K562 (cell line): Measurements from ENCODE around the gene PI4K2B. TPM values are rescaled to one million over a fixed set of nuclear protein-coding genes. Genes with fewer than 3 reads are reported as not detected.

Source experiments
- ATAC-seq: fragments of 200-7000 bp; cut with Tn5 transposase; 3 replicates; pipeline ENCODE4 v1.9.1; 2020; ENCODE audit warnings: moderate library complexity
- BruUV-seq: library from RNA; stranded (reverse); fragments of 400-500 nt; replicated peaks from 2 replicates; lab custom pipeline; 2021; lab: Mats Ljungman, UMichigan
- CTCF ChIA-PET: fragments of 300-600 bp; formaldehyde crosslinking; extraction: SDS; loops from one replicate; lab custom pipeline; 2021; ENCODE audit warnings: low intra/inter-chr PET ratio; lab: Yijun Ruan, JAX
- POLR2A ChIA-PET: fragments of 300-600, 350-650 bp; sonication (Branson Sonifier 250); formaldehyde crosslinking; extraction: SDS; loops from one replicate; lab custom pipeline; 2021; ENCODE audit warnings: antibody characterized with exemption, inconsistent platforms; lab: Yijun Ruan, JAX
- DNase-seq, 4 experiments: peaks; one replicate each; pipeline versions ENCODE4 v3.0.0 to v3.0.0-alpha.2; 2011 to 2018; ENCODE audit warnings: low spot score in 3 of 4, mixed read lengths in 3 of 4; ENCODE audit errors: extremely low read depth in 1 of 4
- FAIRE-seq: peaks from 2 replicates; lab custom pipeline; 2011; peaks lifted over from hg19 to GRCh38; lab: Jason Lieb, UNC
- H2AFZ ChIP-seq: 2 replicates; pipeline ENCODE4 v1.6.0; 2011; ENCODE audit warnings: low read depth, low read length, control low read depth, inconsistent platforms
- H3K27ac ChIP-seq: fragments of 200-600 bp; 3 replicates; pipeline ENCODE4 v1.8.0; 2011; ENCODE audit warnings: low read depth, mild to moderate bottlenecking, control low read depth, inconsistent platforms, low read length, moderate library complexity, mixed read lengths; ENCODE audit errors: extremely low read depth
- H3K27me3 ChIP-seq, 2 experiments: fragments of 300-600 bp in 1 of 2; 2 replicates in 1 of 2; 3 replicates in 1 of 2; pipeline versions ENCODE4 v1.6.0 to v1.8.0; 2011; ENCODE audit warnings: inconsistent platforms in 2 of 2, low read length in 2 of 2, mild to moderate bottlenecking in 1 of 2, mixed read lengths in 1 of 2, moderate library complexity in 1 of 2; ENCODE audit not compliant: control insufficient read depth in 2 of 2, insufficient read depth in 2 of 2
- H3K36me3 ChIP-seq: fragments of 300-600 bp; 3 replicates; pipeline ENCODE4 v1.8.0; 2011; ENCODE audit warnings: mild to moderate bottlenecking, low read length, inconsistent platforms; ENCODE audit not compliant: control insufficient read depth, insufficient read depth
- H3K4me1 ChIP-seq, 2 experiments: fragments of 200-600 bp in 1 of 2; replicated peaks in 1 of 2; 2 replicates in 1 of 2; 3 replicates in 1 of 2; pipeline versions ENCODE4 v1.5.1 to v1.8.0; 2011; ENCODE audit warnings: inconsistent platforms in 2 of 2, low read length in 2 of 2, mild to moderate bottlenecking in 1 of 2, mixed read lengths in 1 of 2, moderate library complexity in 1 of 2; ENCODE audit not compliant: control insufficient read depth in 2 of 2, insufficient read depth in 2 of 2
- H3K4me2 ChIP-seq: 2 replicates; pipeline ENCODE4 v1.6.1; 2011; ENCODE audit warnings: low read length, control low read depth, inconsistent platforms, mixed read lengths; ENCODE audit not compliant: insufficient read depth
- H3K4me3 ChIP-seq: fragments of 200-600 bp; sonication (generic), shearing (Covaris generic); 2 replicates; pipeline ENCODE4 v1.5.1; 2016; ENCODE audit warnings: control low read depth, inconsistent platforms
- H3K79me2 ChIP-seq: fragments of 200-600 bp; 3 replicates; pipeline ENCODE4 v1.8.0; 2011; ENCODE audit warnings: low read length, inconsistent platforms; ENCODE audit not compliant: control insufficient read depth, insufficient read depth
- H3K9ac ChIP-seq, 2 experiments: 2 replicates each; pipeline versions ENCODE4 v1.6.0 to v1.6.1; 2011; ENCODE audit warnings: low read depth in 2 of 2, low read length in 2 of 2, control low read depth in 1 of 2, inconsistent platforms in 1 of 2, mild to moderate bottlenecking in 1 of 2, mixed read lengths in 1 of 2; ENCODE audit not compliant: insufficient read depth in 1 of 2
- H3K9me1 ChIP-seq: one replicate; pipeline ENCODE4 v1.6.0; 2011; ENCODE audit warnings: inconsistent platforms, mild to moderate bottlenecking, low read length, moderate library complexity; ENCODE audit not compliant: control insufficient read depth, insufficient read depth
- H3K9me3 ChIP-seq: replicated peaks from 2 replicates; pipeline ENCODE4 v1.5.1; 2011; ENCODE audit warnings: low read depth, low read length, inconsistent platforms; ENCODE audit not compliant: control insufficient read depth, insufficient read depth
- H4K20me1 ChIP-seq: replicated peaks from 2 replicates; pipeline ENCODE4 v1.6.1; 2011; ENCODE audit warnings: low read length, inconsistent platforms, mixed read lengths; ENCODE audit not compliant: control insufficient read depth, insufficient read depth
- ADNP ChIP-seq: fragments of 200-800 bp; sonication (Bioruptor generic); IDR thresholded peaks from 2 replicates; pipeline ENCODE4 v1.6.1; 2016; ENCODE audit warnings: missing genetic modification characterization, missing compliant biosample characterization
- CEBPB ChIP-seq: fragments of 450-650 bp; IDR thresholded peaks from 2 replicates; pipeline ENCODE4 v1.6.1; 2016; ENCODE audit warnings: missing genetic modification characterization, missing compliant biosample characterization
- ELF1 ChIP-seq: fragments of 200-800 bp; sonication (Bioruptor generic); IDR thresholded peaks from 2 replicates; pipeline ENCODE4 v1.6.1; 2016; ENCODE audit warnings: missing genetic modification characterization, missing compliant biosample characterization
- IFI16 ChIP-seq: fragments of 250-450 bp; sonication (Bioruptor Pico); IDR thresholded peaks from 2 replicates; pipeline ENCODE4 v2.1.2; 2022; ENCODE audit warnings: mild to moderate bottlenecking, inconsistent platforms
- NUFIP1 ChIP-seq: fragments of 450-650 bp; IDR thresholded peaks from 2 replicates; pipeline ENCODE4 v1.6.1; 2018; ENCODE audit not compliant: partially characterized antibody
- SAFB2 ChIP-seq: fragments of 200-400 bp; formaldehyde crosslinking; IDR thresholded peaks from 2 replicates; pipeline ENCODE4 v1.6.1; 2018; ENCODE audit warnings: borderline replicate concordance, low read length, low read depth, moderate library complexity; ENCODE audit not compliant: severe bottlenecking
- SMAD4 ChIP-seq: fragments of 250-450 bp; sonication (Bioruptor Pico); conservative IDR thresholded peaks from 2 replicates; pipeline ENCODE4 v1.8.0; 2021; ENCODE audit warnings: inconsistent platforms, mild to moderate bottlenecking, moderate library complexity
- SMC3 ChIP-seq: conservative IDR thresholded peaks from 2 replicates; pipeline ENCODE4 v1.6.1; 2011; ENCODE audit warnings: low read depth, low read length, improper control_type of control experiment; ENCODE audit not compliant: insufficient read depth
- SRSF7 ChIP-seq: fragments of 200-400 bp; formaldehyde crosslinking; optimal IDR thresholded peaks from 2 replicates; pipeline ENCODE3; 2017; ENCODE audit warnings: mild to moderate bottlenecking, low read depth, low read length
- TEAD1 ChIP-seq, 2 experiments: fragments of 450-650 bp in 1 of 2; sonication (generic) in 1 of 2; formaldehyde crosslinking; IDR thresholded peaks; 2 replicates each; pipeline versions ENCODE4 v1.4.0 to v1.8.0; 2020 to 2022; ENCODE audit warnings: mild to moderate bottlenecking in 2 of 2, missing genetic modification reagents in 1 of 2
- TGIF2 ChIP-seq: sonication (generic); formaldehyde crosslinking; IDR thresholded peaks from 2 replicates; pipeline ENCODE4 v1.8.1; 2022; ENCODE audit warnings: mild to moderate bottlenecking, missing genetic modification reagents, moderate library complexity
- ZNF121 ChIP-seq: sonication (generic); formaldehyde crosslinking; conservative IDR thresholded peaks from 2 replicates; pipeline ENCODE4 v1.8.0; 2022; ENCODE audit warnings: missing genetic modification reagents
- ZNF165 ChIP-seq: fragments of 250-450 bp; sonication (Bioruptor Pico); IDR thresholded peaks from 2 replicates; pipeline ENCODE4 v1.4.0; 2020; ENCODE audit warnings: borderline replicate concordance
- ZNF212 ChIP-seq: fragments of 450-650 bp; formaldehyde crosslinking; IDR thresholded peaks from 2 replicates; pipeline ENCODE4 v1.4.0; 2020; ENCODE audit warnings: mild to moderate bottlenecking
- ZNF668 ChIP-seq: fragments of 250-450 bp; sonication (Bioruptor Pico); IDR thresholded peaks from 2 replicates; pipeline ENCODE4 v1.8.0; 2022; ENCODE audit warnings: mild to moderate bottlenecking, inconsistent platforms
- ZNF778 ChIP-seq: fragments of 450-650 bp; formaldehyde crosslinking; IDR thresholded peaks from 2 replicates; pipeline ENCODE4 v1.4.0; 2020; ENCODE audit warnings: mild to moderate bottlenecking, moderate library complexity
- WGBS: fragments of 100-300 bp; shearing (Covaris generic); methylation state at CpG from one replicate; pipeline ENCODE4 v1.1.6; 2016; ENCODE audit warnings: low coverage, mixed read lengths; ENCODE audit not compliant: insufficient coverage; ENCODE audit errors: missing lambda C conversion rate; 5-methylcytosine and 5-hydroxymethylcytosine counted together
- in situ Hi-C: fragments of 300-500 bp; cut with MboI; formaldehyde crosslinking; loops from 4 replicates; pipeline ENCODE4 v1.15.0; 2018; ENCODE audit warnings: inconsistent platforms, mixed read lengths
- intact Hi-C: fragments of 100-400 bp; cut with micrococcal nuclease; formaldehyde crosslinking; loops from 2 replicates; pipeline ENCODE4 v1.14.2; 2022
- polyA plus RNA-seq, 8 experiments: library from polyadenylated mRNA; depleted of rRNA in 4 of 8; stranded (reverse) in 5 of 8; unstranded in 3 of 8; fragments of >200 nt; fragmentation: Nextera tagmentation in 2 of 8; fragmentation: Illumina TruSeq in 1 of 8; extraction: Ambion mirVana in 2 of 8; extraction: Trizol in 1 of 8; gene quantifications; 2 replicates each; pipeline versions ENCODE4 v1.2.1 to v1.2.3, GENCODE V29; 2011 to 2014; ENCODE audit warnings: inconsistent platforms in 1 of 8, missing spikeins in 1 of 8
- total RNA-seq, 7 experiments: library from RNA; depleted of rRNA in 6 of 7; stranded (reverse); fragments of >200 nt in 6 of 7; fragmentation: Illumina TruSeq in 2 of 7; extraction: Trizol in 2 of 7; gene quantifications; 2 replicates each; pipeline versions ENCODE4 v1.2.1 to v1.2.3, GENCODE V29; 2011 to 2021; ENCODE audit warnings: low replicate concordance in 1 of 7
- TF ChIP-seq, protein P1 (sequence below), 2 experiments: fragments of 250-450 bp in 1 of 2; fragments of 450-650 bp in 1 of 2; sonication (Bioruptor Pico) in 1 of 2; IDR thresholded peaks; 2 replicates each; pipeline versions ENCODE4 v1.6.1 to v1.8.0; 2016 to 2021; ENCODE audit warnings: mild to moderate bottlenecking in 2 of 2, moderate library complexity in 2 of 2, missing compliant biosample characterization in 1 of 2, missing genetic modification characterization in 1 of 2
- TF ChIP-seq, protein P2 (sequence below): sonication (generic); formaldehyde crosslinking; IDR thresholded peaks from 2 replicates; pipeline ENCODE4 v1.8.1; 2023; ENCODE audit warnings: mild to moderate bottlenecking, missing genetic modification reagents
- TF ChIP-seq, protein P3 (sequence below): fragments of 450-650 bp; formaldehyde crosslinking; IDR thresholded peaks from 2 replicates; pipeline ENCODE4 v1.4.0; 2020; ENCODE audit warnings: mild to moderate bottlenecking, moderate library complexity

The PI4K2B gene
- total and polyA plus RNA-seq, 9 of the 15 experiments (the other 6 are each of a cell fraction or from before 2014, with no cell fraction given), result 4.5 to 21.4 (median 16.5) TPM

DNA sequence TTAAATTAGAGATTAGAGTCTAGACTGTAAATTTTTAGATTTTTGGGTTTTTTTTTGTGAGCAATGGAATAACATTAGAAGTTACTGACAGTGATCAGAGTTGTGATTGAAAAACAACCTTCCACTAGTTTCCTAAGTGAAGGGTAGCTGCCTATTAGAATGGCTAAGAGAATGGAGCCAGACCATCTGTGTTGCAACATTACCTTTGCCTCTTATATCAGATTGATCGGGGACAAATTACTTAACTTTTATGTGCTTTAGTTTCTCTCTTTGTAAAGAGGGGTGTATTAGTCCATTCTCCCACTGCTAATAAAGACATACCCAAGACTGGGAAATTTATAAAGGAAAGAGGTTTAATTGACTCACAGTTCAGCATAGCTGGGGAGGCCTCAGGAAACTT lies 12.5 kb upstream of the PI4K2B start:
- BruUV-seq, result no TSS peak
- Histone ChIP-seq H3K27ac (no peak overlapping the region), H3K36me3 (no peaks in the 10 kb centered on the region), H3K4me3 (no peak overlapping the region), H3K4me2 (no peak overlapping the region), H3K4me1 (no peaks in the 10 kb centered on the region), H3K9me3 (peaks cover 9% of the 10 kb centered on the region), H2AFZ (no peak overlapping the region), H3K79me2 (no peaks in the 10 kb centered on the region), H4K20me1 (no peaks in the 10 kb centered on the region), H3K9ac (no peak overlapping the region), H3K9me1 (no peaks in the 10 kb centered on the region), H3K27me3 (no peaks in the 10 kb centered on the region)
- POLR2A ChIA-PET, result no interaction called here
- 25% methylated on average over 1 of the region's 1 CpG for WGBS
- ATAC-seq (no peak), FAIRE-seq (no peak), DNase-seq (no peak)
- no peak for TF ChIP-seq ELF1 (tag)
- no peak for TF ChIP-seq SAFB2
- no peak for TF ChIP-seq ZNF212 (CRISPR knock-in tag)
- TF ChIP-seq, protein P1, sequence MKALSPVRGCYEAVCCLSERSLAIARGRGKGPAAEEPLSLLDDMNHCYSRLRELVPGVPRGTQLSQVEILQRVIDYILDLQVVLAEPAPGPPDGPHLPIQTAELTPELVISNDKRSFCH (CRISPR knock-in tag; IDR thresholded peaks at IDR 0.05), result no peak
- TF ChIP-seq, protein P1 (tag; IDR thresholded peaks at IDR 0.05), result no peak
- no peak for TF ChIP-seq TGIF2
- TF ChIP-seq ADNP, result no peak
- TF ChIP-seq ZNF165 (CRISPR knock-in tag), result no peak
- TF ChIP-seq SMAD4 (CRISPR knock-in tag), result no peak
- no peak for TF ChIP-seq ZNF668 (CRISPR knock-in tag)
- no peak for TF ChIP-seq CEBPB (tag)
- TF ChIP-seq ZNF778 (CRISPR knock-in tag), result no peak
- TF ChIP-seq, protein P2, sequence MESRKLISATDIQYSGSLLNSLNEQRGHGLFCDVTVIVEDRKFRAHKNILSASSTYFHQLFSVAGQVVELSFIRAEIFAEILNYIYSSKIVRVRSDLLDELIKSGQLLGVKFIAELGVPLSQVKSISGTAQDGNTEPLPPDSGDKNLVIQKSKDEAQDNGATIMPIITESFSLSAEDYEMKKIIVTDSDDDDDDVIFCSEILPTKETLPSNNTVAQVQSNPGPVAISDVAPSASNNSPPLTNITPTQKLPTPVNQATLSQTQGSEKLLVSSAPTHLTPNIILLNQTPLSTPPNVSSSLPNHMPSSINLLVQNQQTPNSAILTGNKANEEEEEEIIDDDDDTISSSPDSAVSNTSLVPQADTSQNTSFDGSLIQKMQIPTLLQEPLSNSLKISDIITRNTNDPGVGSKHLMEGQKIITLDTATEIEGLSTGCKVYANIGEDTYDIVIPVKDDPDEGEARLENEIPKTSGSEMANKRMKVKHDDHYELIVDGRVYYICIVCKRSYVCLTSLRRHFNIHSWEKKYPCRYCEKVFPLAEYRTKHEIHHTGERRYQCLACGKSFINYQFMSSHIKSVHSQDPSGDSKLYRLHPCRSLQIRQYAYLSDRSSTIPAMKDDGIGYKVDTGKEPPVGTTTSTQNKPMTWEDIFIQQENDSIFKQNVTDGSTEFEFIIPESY (CRISPR knock-in tag), result no peak
- TF ChIP-seq, protein P3, sequence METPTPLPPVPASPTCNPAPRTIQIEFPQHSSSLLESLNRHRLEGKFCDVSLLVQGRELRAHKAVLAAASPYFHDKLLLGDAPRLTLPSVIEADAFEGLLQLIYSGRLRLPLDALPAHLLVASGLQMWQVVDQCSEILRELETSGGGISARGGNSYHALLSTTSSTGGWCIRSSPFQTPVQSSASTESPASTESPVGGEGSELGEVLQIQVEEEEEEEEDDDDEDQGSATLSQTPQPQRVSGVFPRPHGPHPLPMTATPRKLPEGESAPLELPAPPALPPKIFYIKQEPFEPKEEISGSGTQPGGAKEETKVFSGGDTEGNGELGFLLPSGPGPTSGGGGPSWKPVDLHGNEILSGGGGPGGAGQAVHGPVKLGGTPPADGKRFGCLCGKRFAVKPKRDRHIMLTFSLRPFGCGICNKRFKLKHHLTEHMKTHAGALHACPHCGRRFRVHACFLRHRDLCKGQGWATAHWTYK, result no peak
- TF ChIP-seq IFI16 (CRISPR knock-in tag), result no peak
- no peak for TF ChIP-seq ZNF121
- TF ChIP-seq SMC3, result no peak
- no peak for TF ChIP-seq NUFIP1
- TF ChIP-seq SRSF7, result no peak
- no peak for TF ChIP-seq TEAD1 (CRISPR knock-in tag; IDR thresholded peaks at IDR 0.05)
- CTCF ChIA-PET, result no interaction called here
- intact Hi-C loops (no loop called here), in situ Hi-C loops (no loop called here)
